PC-9 (cell line): ENCODE data around the gene FAM53A. TPM values are rescaled to one million over a fixed set of nuclear protein-coding genes. Genes with fewer than 3 reads are reported as not detected.

ENCODE experiments used
- BruUV-seq: library from RNA; stranded (reverse); fragments of 400-500 nt; replicated peaks from 2 replicates; lab custom pipeline; 2021; lab: Mats Ljungman, UMichigan
- CTCF ChIA-PET: fragments of 300-600 bp; sonication (Branson Sonifier 250); formaldehyde crosslinking; loops from one replicate; lab custom pipeline; 2022; ENCODE audit warnings: antibody characterized with exemption; lab: Charles Lee
- POLR2A ChIA-PET: fragments of 300-600 bp; sonication (Branson Sonifier 250); formaldehyde crosslinking; loops from one replicate; lab custom pipeline; 2022; ENCODE audit warnings: antibody characterized with exemption; ENCODE audit not compliant: unreplicated experiment; lab: Charles Lee
- DNase-seq, 2 experiments: peaks; one replicate each; pipeline versions ENCODE4 v3.0.0 to v3.0.0-alpha.2; 2015 to 2022; ENCODE audit warnings: mixed read lengths in 1 of 2
- H2AFZ ChIP-seq: fragments of 200-600 bp; sonication (generic); 2 replicates; pipeline ENCODE4 v1.8.1; 2017; ENCODE audit warnings: antibody characterized with exemption
- H3F3A ChIP-seq: fragments of 200-600 bp; sonication (generic); 2 replicates; pipeline ENCODE4 v1.8.1; 2017; ENCODE audit warnings: antibody characterized with exemption, mild to moderate bottlenecking, low read depth; ENCODE audit not compliant: insufficient read depth
- H3K27ac ChIP-seq: fragments of 200-600 bp; sonication (generic); 2 replicates; pipeline ENCODE4 v1.6.1; 2016; ENCODE audit warnings: mixed run types
- H3K27me3 ChIP-seq: fragments of 200-600 bp; sonication (generic); 2 replicates; pipeline ENCODE4 v1.6.1; 2016; ENCODE audit warnings: low read depth, mixed run types; ENCODE audit not compliant: insufficient read depth
- H3K36me3 ChIP-seq: fragments of 200-600 bp; sonication (generic); 2 replicates; pipeline ENCODE4 v1.6.1; 2016; ENCODE audit warnings: low read depth, mixed run types
- H3K4me1 ChIP-seq: fragments of 200-600 bp; sonication (generic); replicated peaks from 2 replicates; pipeline ENCODE4 v1.6.1; 2016; ENCODE audit warnings: mixed run types; ENCODE audit not compliant: insufficient read depth
- H3K4me2 ChIP-seq: fragments of 200-600 bp; sonication (generic); 2 replicates; pipeline ENCODE4 v1.6.1; 2017; ENCODE audit warnings: mixed run types
- H3K4me3 ChIP-seq: fragments of 200-600 bp; sonication (generic); 2 replicates; pipeline ENCODE4 v1.6.1; 2016; ENCODE audit warnings: mixed run types
- H3K79me2 ChIP-seq: fragments of 200-600 bp; sonication (generic); 2 replicates; pipeline ENCODE4 v1.6.1; 2017; ENCODE audit warnings: low read depth, mixed run types
- H3K9me2 ChIP-seq: fragments of 200-600 bp; sonication (generic); 2 replicates; pipeline ENCODE4 v1.8.1; 2017; ENCODE audit warnings: mild to moderate bottlenecking; ENCODE audit not compliant: insufficient read depth
- H3K9me3 ChIP-seq: fragments of 200-600 bp; sonication (generic); 2 replicates; pipeline ENCODE4 v1.8.1; 2016; ENCODE audit warnings: low read depth; ENCODE audit not compliant: insufficient read depth
- H4K20me1 ChIP-seq: fragments of 200-600 bp; sonication (generic); 2 replicates; pipeline ENCODE4 v1.8.1; 2017; ENCODE audit not compliant: insufficient read depth
- CTCF ChIP-seq: fragments of 200-600 bp; sonication (generic); conservative IDR thresholded peaks from 2 replicates; pipeline ENCODE4 v1.6.1; 2017; ENCODE audit warnings: mixed run types, antibody characterized with exemption, mild to moderate bottlenecking, moderate library complexity
- EZH2 ChIP-seq: fragments of 200-600 bp; sonication (generic); IDR thresholded peaks from 2 replicates; pipeline ENCODE4 v1.8.0; 2017; ENCODE audit warnings: antibody characterized with exemption, low read depth
- intact Hi-C: fragments of 100-400 bp; cut with micrococcal nuclease; formaldehyde crosslinking; loops from one replicate; pipeline ENCODE4 v1.10.0; 2022; ENCODE audit not compliant: unreplicated experiment
- total RNA-seq: library from RNA; stranded (reverse); gene quantifications from 2 replicates; pipeline ENCODE4 v1.2.3, GENCODE V29; 2021

Gene FAM53A
- total RNA-seq, 1 experiment from 2014 or later = 4.0 TPM

GRCh38 chr4:1717129-1718094 is 33.3 kb upstream of the FAM53A start:
- H3K9me3 ChIP-seq = no peaks in the 10 kb centered on the region
- H3K27ac ChIP-seq = no peak overlapping the region
- ChIA-PET CTCF (no interaction called here), POLR2A (no interaction called here)
- no TSS peak for BruUV-seq
- H3K4me2 ChIP-seq = no peak overlapping the region
- H3F3A ChIP-seq = peaks cover 41% of the 10 kb centered on the region; the same call in 1 of the 2 replicates
- intact Hi-C loops = no loop called here
- H2AFZ ChIP-seq = no peak overlapping the region
- H3K79me2 ChIP-seq = peaks cover 82% of the 10 kb centered on the region
- TF ChIP-seq CTCF = no peak
- TF ChIP-seq EZH2 = no peak
- H3K36me3 ChIP-seq = no peaks in the 10 kb centered on the region
- H3K9me2 ChIP-seq = no peaks in the 10 kb centered on the region
- peaks cover 22% of the 10 kb centered on the region for H3K4me1 ChIP-seq
- no peaks in the 10 kb centered on the region for H3K27me3 ChIP-seq
- peaks cover 32% of the 10 kb centered on the region; the same call in 1 of the 2 replicates for H4K20me1 ChIP-seq
- no peak overlapping the region for H3K4me3 ChIP-seq
- DNase-seq = no peak

GRCh38 chr4:1716065-1716945 is 32.2 kb upstream of the FAM53A start:
- ChIA-PET CTCF (no interaction called here), POLR2A (no interaction called here)
- no peak overlapping the region for H2AFZ ChIP-seq
- intact Hi-C loops = no loop called here
- H3K9me2 ChIP-seq = no peaks in the 10 kb centered on the region
- no peaks in the 10 kb centered on the region for H3K27me3 ChIP-seq
- TF ChIP-seq EZH2 = no peak
- TF ChIP-seq CTCF = no peak
- no peaks in the 10 kb centered on the region for H3K36me3 ChIP-seq
- no peak overlapping the region for H3K4me3 ChIP-seq
- no peak overlapping the region for H3K27ac ChIP-seq
- H3F3A ChIP-seq = peaks cover 41% of the 10 kb centered on the region; the same call in 1 of the 2 replicates
- H3K4me1 ChIP-seq = peaks cover 20% of the 10 kb centered on the region
- no peak for DNase-seq
- H3K9me3 ChIP-seq = no peaks in the 10 kb centered on the region
- H3K79me2 ChIP-seq = peaks cover 78% of the 10 kb centered on the region
- H3K4me2 ChIP-seq = no peak overlapping the region
- H4K20me1 ChIP-seq = peaks cover 32% of the 10 kb centered on the region; the same call in 1 of the 2 replicates
- no TSS peak for BruUV-seq

GRCh38 chr4:1715002-1715758 is 31.1 kb upstream of the FAM53A start:
- Histone ChIP-seq H3K27me3 (no peaks in the 10 kb centered on the region), H3K36me3 (no peaks in the 10 kb centered on the region), H3K9me2 (no peaks in the 10 kb centered on the region), H4K20me1 (peaks cover 37% of the 10 kb centered on the region), H3K4me2 (no peak overlapping the region), H3K79me2 (peaks cover 86% of the 10 kb centered on the region), H3K27ac (no peak overlapping the region), H2AFZ (no peak overlapping the region), H3K4me3 (no peak overlapping the region), H3K4me1 (peaks cover 26% of the 10 kb centered on the region), H3F3A (peaks cover 41% of the 10 kb centered on the region; the same call in 1 of the 2 replicates), H3K9me3 (no peaks in the 10 kb centered on the region)
- ChIA-PET CTCF (no interaction called here), POLR2A (no interaction called here)
- TF ChIP-seq EZH2 (no peak), CTCF (no peak)
- intact Hi-C loops = no loop called here
- BruUV-seq = no TSS peak
- DNase-seq = no peak
